Esophagus squamous epithelium (tissue), 5 donors: Measurements from ENCODE around the gene CILP2. TPM values are rescaled to one million over a fixed set of nuclear protein-coding genes. Genes with fewer than 3 reads are reported as not detected.

Source experiments
- DNase-seq: peaks from one replicate; lab custom pipeline; 2025; lab: John Stamatoyannopoulos, UW
- H3K27ac ChIP-seq, 4 donors: fragments of 200-600 bp; sonication (generic); one replicate each; pipeline ENCODE4 v1.5.1; 2016 to 2019; ENCODE audit warnings: mild to moderate bottlenecking in 1 of 4
- H3K27me3 ChIP-seq, 4 donors: fragments of 200-600 bp; sonication (generic); 1 replicate in 3 of 4; 2 replicates in 1 of 4; pipeline versions ENCODE4 v1.5.1 to v1.6.0; 2017 to 2021; ENCODE audit warnings: antibody characterized with exemption in 1 of 4
- H3K36me3 ChIP-seq, 3 donors: fragments of 200-600 bp; sonication (generic); one replicate each; pipeline ENCODE4 v1.5.1; 2016 to 2019
- H3K4me1 ChIP-seq, 3 donors: fragments of 200-600 bp; sonication (generic); one replicate each; pipeline ENCODE4 v1.5.1; 2017 to 2019
- H3K4me3 ChIP-seq, 4 donors: fragments of 200-600 bp; sonication (generic); 1 replicate in 3 of 4; 2 replicates in 1 of 4; pipeline ENCODE4 v1.5.1; 2016 to 2019; ENCODE audit warnings: mild to moderate bottlenecking in 2 of 4, moderate library complexity in 1 of 4
- H3K9me3 ChIP-seq, 3 donors: fragments of 200-600 bp; sonication (generic); one replicate each; pipeline ENCODE4 v1.5.1; 2016 to 2019
- POLR2A ChIP-seq, 4 donors: fragments of 450-650 bp; IDR thresholded peaks; one replicate each; pipeline ENCODE4 v1.6.1; 2017; ENCODE audit warnings: antibody characterized with exemption in 4 of 4, mild to moderate bottlenecking in 4 of 4, moderate library complexity in 3 of 4
- WGBS, 2 donors: methylation state at CpG; one replicate each; pipeline ENCODE4 v1.1.5; 2018; 5-methylcytosine and 5-hydroxymethylcytosine counted together
- intact Hi-C: fragments of 100-400 bp; cut with DNase I; formaldehyde crosslinking; loops from one replicate; pipeline ENCODE4 v1.15.0; 2022
- total RNA-seq, 4 donors: library from RNA; depleted of rRNA; stranded (reverse); fragments of >200 nt; gene quantifications; one replicate each; pipeline ENCODE4 v1.1.0, GENCODE V29; 2016
- TF ChIP-seq, protein P1 (sequence below), 6 experiments: fragments of 450-650 bp in 4 of 6; fragments of 200-600 bp in 2 of 6; sonication (generic) in 2 of 6; IDR thresholded peaks; one replicate each; pipeline ENCODE4 v1.5.1; 2016 to 2019; ENCODE audit warnings: antibody characterized with exemption in 6 of 6, mild to moderate bottlenecking in 4 of 6, moderate library complexity in 4 of 6
- donor health status: DM: yes; HTN: yes; CAD: no.

Gene CILP2
- total RNA-seq, 4 donors from 2014 or later = under 0.01 TPM; not detected in 3

DNA sequence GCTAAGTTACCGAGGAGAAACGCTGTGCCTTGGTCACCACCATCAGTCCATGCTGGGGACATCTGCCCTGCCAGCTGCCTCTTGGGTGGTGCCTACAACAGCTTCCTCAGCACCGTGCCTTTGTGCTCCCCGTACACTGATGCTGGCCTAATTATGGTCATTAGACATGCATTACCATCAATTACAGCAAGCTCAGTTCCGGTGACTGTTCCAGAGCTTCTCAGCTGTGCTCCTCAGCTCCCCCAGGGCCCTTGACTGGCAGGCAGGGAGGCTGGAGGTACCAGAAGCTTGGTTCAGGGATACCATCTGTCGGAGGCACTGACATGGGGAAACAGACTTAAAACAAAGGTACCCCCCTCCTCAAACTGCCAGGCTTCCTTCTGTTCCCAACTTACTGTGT, 40.2 kb downstream of the CILP2 start:
- H3K9me3 ChIP-seq = no peaks in the 10 kb centered on the region
- no peak for TF ChIP-seq POLR2A (IDR thresholded peaks at IDR 0.05)
- TF ChIP-seq, protein P1, sequence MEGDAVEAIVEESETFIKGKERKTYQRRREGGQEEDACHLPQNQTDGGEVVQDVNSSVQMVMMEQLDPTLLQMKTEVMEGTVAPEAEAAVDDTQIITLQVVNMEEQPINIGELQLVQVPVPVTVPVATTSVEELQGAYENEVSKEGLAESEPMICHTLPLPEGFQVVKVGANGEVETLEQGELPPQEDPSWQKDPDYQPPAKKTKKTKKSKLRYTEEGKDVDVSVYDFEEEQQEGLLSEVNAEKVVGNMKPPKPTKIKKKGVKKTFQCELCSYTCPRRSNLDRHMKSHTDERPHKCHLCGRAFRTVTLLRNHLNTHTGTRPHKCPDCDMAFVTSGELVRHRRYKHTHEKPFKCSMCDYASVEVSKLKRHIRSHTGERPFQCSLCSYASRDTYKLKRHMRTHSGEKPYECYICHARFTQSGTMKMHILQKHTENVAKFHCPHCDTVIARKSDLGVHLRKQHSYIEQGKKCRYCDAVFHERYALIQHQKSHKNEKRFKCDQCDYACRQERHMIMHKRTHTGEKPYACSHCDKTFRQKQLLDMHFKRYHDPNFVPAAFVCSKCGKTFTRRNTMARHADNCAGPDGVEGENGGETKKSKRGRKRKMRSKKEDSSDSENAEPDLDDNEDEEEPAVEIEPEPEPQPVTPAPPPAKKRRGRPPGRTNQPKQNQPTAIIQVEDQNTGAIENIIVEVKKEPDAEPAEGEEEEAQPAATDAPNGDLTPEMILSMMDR (IDR thresholded peaks at IDR 0.05) = no peak
- H3K4me1 ChIP-seq = peaks cover 0 to 4% (median 0%) of the 10 kb centered on the region in 3 donors
- intact Hi-C loops = no loop called here
- H3K27me3 ChIP-seq = no peaks in the 10 kb centered on the region
- DNase-seq = no peak
- WGBS, 2 donors = 84 to 92% methylated on average over 4 to 6 of the region's 6 CpGs
- H3K4me3 ChIP-seq = no peak overlapping the region
- H3K36me3 ChIP-seq = no peaks in the 10 kb centered on the region
- H3K27ac ChIP-seq = no peak overlapping the region

DNA sequence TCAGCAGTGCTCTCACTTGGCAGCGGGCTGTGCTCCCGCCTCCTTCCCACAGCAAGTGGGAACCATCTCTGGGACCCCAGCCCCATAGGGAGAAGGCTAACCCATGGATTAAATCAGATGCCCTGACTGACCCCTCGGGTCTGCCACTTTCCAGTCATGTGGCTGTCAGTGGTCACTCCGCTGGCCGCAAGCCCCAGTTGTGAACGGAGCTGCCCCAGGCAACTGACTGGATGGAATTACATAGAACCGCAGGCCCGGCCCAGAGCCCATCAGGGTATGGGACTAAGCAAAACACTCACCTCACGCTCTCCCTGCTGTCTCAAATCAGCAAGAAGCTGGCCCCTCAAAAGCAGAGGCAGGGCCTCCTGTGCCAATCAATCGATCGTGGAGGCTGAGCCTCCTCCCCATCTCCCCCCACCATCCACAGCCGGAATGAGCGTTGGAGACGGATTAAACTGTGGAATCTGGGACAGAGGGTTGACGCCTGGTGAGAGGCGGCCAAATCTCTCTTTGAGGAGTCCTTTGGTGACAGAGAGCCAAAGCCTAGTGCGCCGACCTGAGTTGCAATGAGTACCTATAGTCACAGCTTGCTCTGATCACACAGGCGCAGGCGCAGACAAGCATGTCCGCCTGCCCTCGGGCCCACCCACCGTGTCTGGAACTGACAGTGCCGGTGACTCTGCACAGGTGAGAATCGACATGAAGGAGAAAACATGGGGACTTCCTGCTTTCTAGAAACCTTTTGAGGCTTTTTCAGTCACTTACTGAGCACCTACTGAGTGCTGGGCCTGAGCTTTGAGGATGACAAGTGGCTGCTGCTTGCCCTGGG, 41.7 kb downstream of the CILP2 start:
- intact Hi-C loops = no loop called here
- Histone ChIP-seq H3K36me3 (no peaks in the 10 kb centered on the region), H3K9me3 (no peaks in the 10 kb centered on the region), H3K4me1 (peaks cover 0 to 4% (median 0%) of the 10 kb centered on the region in 3 donors), H3K4me3 (no peak overlapping the region), H3K27me3 (no peaks in the 10 kb centered on the region), H3K27ac (no peak overlapping the region)
- no peak for TF ChIP-seq POLR2A (IDR thresholded peaks at IDR 0.05)
- TF ChIP-seq, protein P1 (IDR thresholded peaks at IDR 0.05) = no peak
- WGBS, 2 donors = 75 to 79% methylated on average over 9 to 21 of the region's 25 CpGs
- DNase-seq = no peak

DNA sequence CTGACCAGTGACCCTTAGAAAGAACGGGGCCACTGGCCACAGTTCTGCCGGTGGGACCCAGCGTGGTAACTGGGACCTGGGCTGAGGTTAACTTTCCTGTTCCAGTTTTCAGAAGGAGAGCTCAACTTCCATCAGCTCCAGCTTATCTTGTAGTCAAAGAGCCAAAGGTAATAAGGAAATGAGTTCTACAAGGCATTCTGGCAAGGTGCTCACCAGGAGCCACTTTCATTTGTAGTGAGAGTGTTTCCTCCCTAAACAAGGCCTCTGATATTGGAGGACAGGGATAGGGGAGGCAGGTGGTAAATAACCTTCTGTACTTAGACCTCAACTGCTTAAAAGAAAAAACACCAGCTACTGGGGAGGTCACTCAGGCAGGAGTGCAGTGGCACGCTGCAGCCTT, 42.4 kb downstream of the CILP2 start:
- intact Hi-C loops = no loop called here
- no peaks in the 10 kb centered on the region for H3K9me3 ChIP-seq
- no peaks in the 10 kb centered on the region for H3K27me3 ChIP-seq
- DNase-seq = no peak
- no peaks in the 10 kb centered on the region for H3K36me3 ChIP-seq
- 100% methylated on average over 1 to 3 of the region's 4 CpGs for WGBS, 2 donors
- H3K27ac ChIP-seq = no peak overlapping the region
- peaks cover 0 to 4% (median 0%) of the 10 kb centered on the region in 3 donors for H3K4me1 ChIP-seq
- H3K4me3 ChIP-seq = no peak overlapping the region
- TF ChIP-seq POLR2A (IDR thresholded peaks at IDR 0.05) = no peak

DNA sequence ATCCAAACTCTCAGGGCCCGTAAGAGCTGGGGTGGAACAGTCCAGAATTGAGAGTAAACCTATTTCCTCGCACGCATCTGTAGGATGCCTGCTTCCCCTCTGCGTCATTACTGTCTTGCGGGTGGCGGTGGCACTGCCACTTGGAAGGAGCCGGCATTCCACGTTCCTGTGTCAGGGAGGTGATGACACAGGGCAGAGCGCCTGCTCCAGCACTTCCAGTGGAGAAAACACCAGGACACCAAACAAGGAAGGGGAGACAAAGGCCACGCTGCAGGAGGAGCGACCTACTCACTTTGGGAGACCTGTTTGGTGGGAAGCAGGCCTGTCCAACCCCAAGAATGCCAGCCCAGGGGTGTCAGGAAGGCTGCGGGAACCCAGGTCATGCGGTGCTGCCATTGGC, 43.3 kb downstream of the CILP2 start:
- Histone ChIP-seq H3K27ac (no peak overlapping the region), H3K4me1 (peaks cover 0 to 4% (median 0%) of the 10 kb centered on the region in 3 donors), H3K27me3 (no peaks in the 10 kb centered on the region), H3K9me3 (no peaks in the 10 kb centered on the region), H3K4me3 (no peak overlapping the region), H3K36me3 (no peaks in the 10 kb centered on the region)
- intact Hi-C loops = no loop called here
- no peak for TF ChIP-seq POLR2A (IDR thresholded peaks at IDR 0.05)
- TF ChIP-seq, protein P1 (IDR thresholded peaks at IDR 0.05) = no peak
- 80 to 95% methylated on average over 4 of the region's 13 CpGs for WGBS, 2 donors
- no peak for DNase-seq

DNA sequence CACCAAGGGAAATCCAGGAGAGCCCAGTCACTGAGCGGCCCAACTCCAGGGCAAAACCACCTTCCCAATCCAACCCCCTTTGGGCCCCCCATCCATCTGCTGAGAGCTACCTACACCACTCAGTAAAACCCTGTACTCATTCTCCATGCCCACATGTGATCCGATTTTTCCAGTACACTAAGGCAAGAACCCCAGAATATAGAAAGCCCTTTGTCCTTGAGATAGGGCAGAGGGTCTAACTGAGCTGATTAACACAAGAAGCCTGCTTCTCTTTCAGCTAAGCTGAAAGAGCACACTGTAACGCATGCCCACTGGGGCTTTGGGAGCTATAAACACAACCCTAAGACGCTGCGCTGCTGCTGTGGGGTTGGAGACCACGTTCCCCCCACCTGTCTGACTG, 44.4 kb downstream of the CILP2 start:
- no peak overlapping the region for H3K27ac ChIP-seq
- no peak for TF ChIP-seq POLR2A (IDR thresholded peaks at IDR 0.05)
- intact Hi-C loops = no loop called here
- H3K9me3 ChIP-seq = no peaks in the 10 kb centered on the region
- WGBS, 2 donors = 75 to 93% methylated on average over 2 to 4 of the region's 6 CpGs
- no peak overlapping the region for H3K4me3 ChIP-seq
- no peak for DNase-seq
- H3K4me1 ChIP-seq = peaks cover 0 to 4% (median 0%) of the 10 kb centered on the region in 3 donors
- no peaks in the 10 kb centered on the region for H3K36me3 ChIP-seq
- H3K27me3 ChIP-seq = no peaks in the 10 kb centered on the region

DNA sequence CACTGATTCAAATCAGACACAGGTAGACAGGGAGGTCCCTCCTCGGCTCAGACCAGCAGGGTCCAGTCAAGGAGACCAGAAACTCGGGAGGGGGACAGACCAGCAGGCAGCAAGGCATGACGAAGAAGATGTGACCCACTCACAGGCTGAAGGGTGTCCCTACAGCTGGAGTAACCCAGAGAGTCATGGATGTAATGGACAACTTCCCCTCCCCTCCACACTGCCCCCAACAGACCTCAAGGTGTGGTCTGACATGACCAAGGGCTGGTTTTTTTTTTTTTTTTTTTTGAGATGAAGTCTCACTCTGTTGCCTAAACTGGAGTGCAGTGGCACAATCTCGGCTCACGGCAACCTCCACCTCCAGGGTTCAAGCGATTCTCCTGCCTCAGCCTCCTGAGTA, 46.3 kb downstream of the CILP2 start:
- Histone ChIP-seq H3K27me3 (no peaks in the 10 kb centered on the region), H3K9me3 (no peaks in the 10 kb centered on the region), H3K4me1 (peaks cover 0 to 4% (median 0%) of the 10 kb centered on the region in 3 donors), H3K4me3 (no peak overlapping the region), H3K36me3 (no peaks in the 10 kb centered on the region), H3K27ac (no peak overlapping the region)
- TF ChIP-seq, protein P1 (IDR thresholded peaks at IDR 0.05) = no peak
- no peak for TF ChIP-seq POLR2A (IDR thresholded peaks at IDR 0.05)
- 92 to 95% methylated on average over 6 of the region's 6 CpGs for WGBS, 2 donors
- intact Hi-C loops = no loop called here
- no peak for DNase-seq
